Sigmoid colon (tissue), 4 donors: Measurements from ENCODE around the gene POU2AF1.

Experiments
- EP300 ChIP-seq, 4 donors: sonication (generic); formaldehyde crosslinking; IDR thresholded peaks; one replicate each; pipeline ENCODE4 v1.6.1; 2017; ENCODE audit warnings: antibody characterized with exemption in 4 of 4
- POLR2A ChIP-seq, 2 donors: fragments of 450-650 bp; IDR thresholded peaks; one replicate each; pipeline ENCODE4 v1.6.1; 2016; ENCODE audit warnings: antibody characterized with exemption in 2 of 2, mild to moderate bottlenecking in 2 of 2, moderate library complexity in 2 of 2
- POLR2AphosphoS5 ChIP-seq, 4 donors: sonication (generic); formaldehyde crosslinking; IDR thresholded peaks; one replicate each; pipeline ENCODE4 v1.6.1; 2017; ENCODE audit warnings: antibody characterized with exemption in 4 of 4
- TF ChIP-seq, protein P1 (sequence below), 4 experiments: fragments of 450-650 bp in 3 of 4; fragments of 200-600 bp in 1 of 4; IDR thresholded peaks; one replicate each; pipeline ENCODE4 v1.5.1; 2016 to 2019; ENCODE audit warnings: antibody characterized with exemption in 4 of 4, mild to moderate bottlenecking in 3 of 4, moderate library complexity in 2 of 4

GRCh38 chr11:111416231-111416960 is 37.3 kb upstream of the POU2AF1 start:
- TF ChIP-seq, protein P1, sequence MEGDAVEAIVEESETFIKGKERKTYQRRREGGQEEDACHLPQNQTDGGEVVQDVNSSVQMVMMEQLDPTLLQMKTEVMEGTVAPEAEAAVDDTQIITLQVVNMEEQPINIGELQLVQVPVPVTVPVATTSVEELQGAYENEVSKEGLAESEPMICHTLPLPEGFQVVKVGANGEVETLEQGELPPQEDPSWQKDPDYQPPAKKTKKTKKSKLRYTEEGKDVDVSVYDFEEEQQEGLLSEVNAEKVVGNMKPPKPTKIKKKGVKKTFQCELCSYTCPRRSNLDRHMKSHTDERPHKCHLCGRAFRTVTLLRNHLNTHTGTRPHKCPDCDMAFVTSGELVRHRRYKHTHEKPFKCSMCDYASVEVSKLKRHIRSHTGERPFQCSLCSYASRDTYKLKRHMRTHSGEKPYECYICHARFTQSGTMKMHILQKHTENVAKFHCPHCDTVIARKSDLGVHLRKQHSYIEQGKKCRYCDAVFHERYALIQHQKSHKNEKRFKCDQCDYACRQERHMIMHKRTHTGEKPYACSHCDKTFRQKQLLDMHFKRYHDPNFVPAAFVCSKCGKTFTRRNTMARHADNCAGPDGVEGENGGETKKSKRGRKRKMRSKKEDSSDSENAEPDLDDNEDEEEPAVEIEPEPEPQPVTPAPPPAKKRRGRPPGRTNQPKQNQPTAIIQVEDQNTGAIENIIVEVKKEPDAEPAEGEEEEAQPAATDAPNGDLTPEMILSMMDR (IDR thresholded peaks at IDR 0.05) = no peak
- TF ChIP-seq EP300 (IDR thresholded peaks at IDR 0.05) = no peak
- no peak for TF ChIP-seq POLR2A (IDR thresholded peaks at IDR 0.05)
- TF ChIP-seq POLR2AphosphoS5 (IDR thresholded peaks at IDR 0.05) = no peak
